ENCODE data around the gene CARD16.

The CARD16 gene

DNA sequence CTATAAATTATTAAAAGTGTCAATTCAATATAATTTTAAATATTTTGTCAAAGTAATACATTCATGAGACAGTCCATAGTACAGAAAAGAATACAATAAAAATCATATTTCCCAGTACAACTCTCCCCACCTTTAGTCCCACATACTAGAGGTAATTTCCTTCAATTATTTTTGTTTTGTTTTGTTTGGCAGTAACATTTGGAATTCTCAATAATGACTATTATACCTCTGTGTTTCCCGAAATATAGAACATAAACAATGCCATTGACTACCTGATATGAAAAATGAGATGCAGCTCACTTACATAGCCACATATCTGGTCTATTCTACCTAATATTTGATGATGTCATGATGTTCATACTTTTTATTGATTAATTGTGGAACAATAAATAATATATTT lies 52.4 kb downstream of the CARD16 start:
- no peak for DNase-seq (ENCODE audit: low spot score)

DNA sequence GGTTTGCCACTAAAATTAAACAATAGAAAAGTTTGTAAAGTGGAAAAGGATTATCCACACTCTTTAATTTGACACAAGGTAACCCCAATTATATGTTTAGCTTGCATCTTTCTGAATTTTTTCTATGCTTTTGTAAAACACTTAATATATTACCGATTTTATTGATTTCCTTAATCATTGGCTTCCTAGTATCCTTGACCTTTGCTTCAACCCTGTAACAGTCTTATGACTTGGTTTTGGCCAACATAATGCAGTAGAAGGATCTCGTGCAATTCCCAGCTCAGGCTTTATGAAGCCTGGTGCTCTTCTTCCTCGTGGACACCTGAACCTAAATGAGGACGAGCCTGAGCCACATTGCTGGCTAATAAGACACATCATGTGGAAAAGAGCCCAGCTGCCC lies 53.1 kb downstream of the CARD16 start:
- DNase-seq (ENCODE audit: low spot score) = no peak
